HepG2 (cell line): ENCODE measurements around the gene NONO. TPM values are rescaled to one million over a fixed set of nuclear protein-coding genes. Genes with fewer than 3 reads are reported as not detected.

ENCODE experiments used
- DR1 ChIP-seq: sonication (generic); formaldehyde crosslinking; IDR thresholded peaks from 2 replicates; pipeline ENCODE4 v1.8.0; 2021; ENCODE audit warnings: mild to moderate bottlenecking, missing genetic modification reagents, inconsistent platforms
- FOXK1 ChIP-seq: sonication (generic); formaldehyde crosslinking; IDR thresholded peaks from 2 replicates; pipeline ENCODE4 v1.4.0; 2020; ENCODE audit warnings: low read depth, missing genetic modification reagents, borderline replicate concordance
- HNF4G ChIP-seq, 2 experiments: sonication (generic) in 1 of 2; formaldehyde crosslinking in 1 of 2; IDR thresholded peaks; 2 replicates each; pipeline versions ENCODE4 v1.4.0 to v1.6.1; 2011 to 2020; ENCODE audit warnings: borderline replicate concordance in 2 of 2, low read depth in 2 of 2, mild to moderate bottlenecking in 2 of 2, low read length in 1 of 2, missing genetic modification reagents in 1 of 2, moderate library complexity in 1 of 2
- HOXA5 ChIP-seq: sonication (generic); formaldehyde crosslinking; IDR thresholded peaks from 2 replicates; pipeline ENCODE4 v1.4.0; 2020; ENCODE audit warnings: missing genetic modification reagents
- KLF11 ChIP-seq: IDR thresholded peaks from 2 replicates; pipeline ENCODE4 v1.6.1; 2016; ENCODE audit warnings: missing compliant biosample characterization
- MAFF ChIP-seq: IDR thresholded peaks from 2 replicates; pipeline ENCODE4 v1.6.1; 2011; ENCODE audit warnings: low read depth, low read length, improper control_type of control experiment
- NAIF1 ChIP-seq: sonication (generic); formaldehyde crosslinking; IDR thresholded peaks from 2 replicates; pipeline ENCODE4 v1.5.0; 2020; ENCODE audit warnings: mild to moderate bottlenecking, missing genetic modification reagents, borderline replicate concordance
- RBAK ChIP-seq: sonication (generic); formaldehyde crosslinking; IDR thresholded peaks from 2 replicates; pipeline ENCODE4 v1.5.1; 2020; ENCODE audit warnings: mild to moderate bottlenecking, missing genetic modification reagents
- SMAD9 ChIP-seq: sonication (generic); formaldehyde crosslinking; IDR thresholded peaks from 2 replicates; pipeline ENCODE4 v1.5.1; 2020; ENCODE audit warnings: mild to moderate bottlenecking, missing genetic modification reagents
- TEAD2 ChIP-seq: sonication (generic); formaldehyde crosslinking; IDR thresholded peaks from 2 replicates; pipeline ENCODE4 v1.9.0; 2021; ENCODE audit warnings: missing genetic modification reagents
- TGIF2 ChIP-seq: IDR thresholded peaks from 2 replicates; pipeline ENCODE4 v1.6.1; 2016; ENCODE audit warnings: control low read depth, missing compliant biosample characterization
- ZNF235 ChIP-seq: sonication (generic); formaldehyde crosslinking; IDR thresholded peaks from 2 replicates; pipeline ENCODE4 v1.8.1; 2023; ENCODE audit warnings: mild to moderate bottlenecking, missing genetic modification reagents, borderline replicate concordance
- ZNF280D ChIP-seq: sonication (generic); formaldehyde crosslinking; IDR thresholded peaks from 2 replicates; pipeline ENCODE4 v1.5.1; 2020; ENCODE audit warnings: mild to moderate bottlenecking, missing genetic modification reagents
- polyA plus RNA-seq, 8 experiments: library from polyadenylated mRNA; depleted of rRNA in 3 of 8; stranded (reverse) in 7 of 8; unstranded in 1 of 8; fragments of >200 nt; fragmentation: Illumina TruSeq in 4 of 8; extraction: Trizol in 4 of 8; gene quantifications; 2 replicates each; pipeline versions ENCODE4 v1.2.1 to v1.2.3, GENCODE V29; 2011 to 2016; ENCODE audit warnings: low read depth in 4 of 8, missing spikeins in 1 of 8, mixed read lengths in 1 of 8; ENCODE audit not compliant: insufficient read depth in 1 of 8
- total RNA-seq, 5 experiments: library from RNA; depleted of rRNA; stranded (reverse); fragments of >200 nt; fragmentation: Illumina TruSeq; extraction: Trizol; gene quantifications; 2 replicates each; pipeline ENCODE4 v1.2.3, GENCODE V29; 2016; ENCODE audit warnings: low read depth in 1 of 5
- TF ChIP-seq, protein P1 (sequence below): sonication (generic); formaldehyde crosslinking; IDR thresholded peaks from 2 replicates; pipeline ENCODE4 v1.9.0; 2021; ENCODE audit warnings: missing genetic modification reagents, mild to moderate bottlenecking, borderline replicate concordance
- TF ChIP-seq, protein P2 (sequence below), 2 experiments: fragments of 450-650 bp in 1 of 2; sonication (generic) in 1 of 2; formaldehyde crosslinking in 1 of 2; IDR thresholded peaks; 2 replicates each; pipeline versions ENCODE4 v1.6.1 to v1.8.0; 2016 to 2022; ENCODE audit warnings: antibody characterized with exemption in 1 of 2, mild to moderate bottlenecking in 1 of 2, missing genetic modification reagents in 1 of 2

Gene NONO
- total and polyA plus RNA-seq, 2 of the 13 experiments (the other 11 are each of a cell fraction or from before 2014, with no cell fraction given) = 408 to 605 TPM

DNA sequence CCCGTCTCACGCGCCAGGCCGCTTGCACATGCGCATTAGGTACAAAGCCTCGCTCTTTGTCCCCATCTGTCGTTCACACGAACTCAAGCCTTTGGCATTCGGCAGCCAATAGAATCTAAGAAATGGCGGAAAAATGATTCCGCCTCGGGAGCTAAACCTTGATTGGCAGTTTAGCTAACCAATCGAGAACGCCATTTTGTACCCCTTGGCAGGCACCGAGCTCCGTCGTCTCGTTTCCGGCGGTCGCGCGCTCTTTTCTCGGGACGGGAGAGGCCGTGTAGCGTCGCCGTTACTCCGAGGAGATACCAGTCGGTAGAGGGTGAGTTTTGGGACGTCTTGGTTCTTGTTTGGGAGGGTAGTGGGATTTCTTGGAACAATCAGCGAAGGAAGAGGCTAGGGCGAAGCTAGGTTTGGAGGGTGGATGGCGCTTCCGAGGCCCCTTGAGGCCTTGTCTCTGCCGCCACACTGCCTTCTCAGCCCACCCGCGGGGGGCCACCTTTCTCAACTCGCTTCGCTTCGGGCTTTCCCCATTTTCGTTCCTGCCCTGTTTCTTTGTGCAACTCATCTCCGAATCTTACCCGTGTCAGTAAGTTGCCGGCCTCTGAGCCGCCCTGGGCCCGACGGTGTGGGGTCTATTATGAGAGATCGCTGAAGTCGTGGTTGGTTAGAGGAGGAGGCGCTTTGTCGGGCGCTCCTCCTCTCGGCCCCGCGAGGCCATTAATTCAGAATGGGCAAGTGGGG, at the start of gene NONO (continued):
- TF ChIP-seq, protein P1, sequence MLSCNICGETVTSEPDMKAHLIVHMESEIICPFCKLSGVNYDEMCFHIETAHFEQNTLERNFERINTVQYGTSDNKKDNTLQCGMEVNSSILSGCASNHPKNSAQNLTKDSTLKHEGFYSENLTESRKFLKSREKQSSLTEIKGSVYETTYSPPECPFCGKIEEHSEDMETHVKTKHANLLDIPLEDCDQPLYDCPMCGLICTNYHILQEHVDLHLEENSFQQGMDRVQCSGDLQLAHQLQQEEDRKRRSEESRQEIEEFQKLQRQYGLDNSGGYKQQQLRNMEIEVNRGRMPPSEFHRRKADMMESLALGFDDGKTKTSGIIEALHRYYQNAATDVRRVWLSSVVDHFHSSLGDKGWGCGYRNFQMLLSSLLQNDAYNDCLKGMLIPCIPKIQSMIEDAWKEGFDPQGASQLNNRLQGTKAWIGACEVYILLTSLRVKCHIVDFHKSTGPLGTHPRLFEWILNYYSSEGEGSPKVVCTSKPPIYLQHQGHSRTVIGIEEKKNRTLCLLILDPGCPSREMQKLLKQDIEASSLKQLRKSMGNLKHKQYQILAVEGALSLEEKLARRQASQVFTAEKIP (CRISPR knock-in tag) = no peak
- peak; percentile 77; the same call in 1 of the 2 replicates for TF ChIP-seq HOXA5 (CRISPR knock-in tag)
- TF ChIP-seq RBAK (CRISPR knock-in tag) = no peak
- TF ChIP-seq NAIF1 = no peak
- TF ChIP-seq, protein P2, sequence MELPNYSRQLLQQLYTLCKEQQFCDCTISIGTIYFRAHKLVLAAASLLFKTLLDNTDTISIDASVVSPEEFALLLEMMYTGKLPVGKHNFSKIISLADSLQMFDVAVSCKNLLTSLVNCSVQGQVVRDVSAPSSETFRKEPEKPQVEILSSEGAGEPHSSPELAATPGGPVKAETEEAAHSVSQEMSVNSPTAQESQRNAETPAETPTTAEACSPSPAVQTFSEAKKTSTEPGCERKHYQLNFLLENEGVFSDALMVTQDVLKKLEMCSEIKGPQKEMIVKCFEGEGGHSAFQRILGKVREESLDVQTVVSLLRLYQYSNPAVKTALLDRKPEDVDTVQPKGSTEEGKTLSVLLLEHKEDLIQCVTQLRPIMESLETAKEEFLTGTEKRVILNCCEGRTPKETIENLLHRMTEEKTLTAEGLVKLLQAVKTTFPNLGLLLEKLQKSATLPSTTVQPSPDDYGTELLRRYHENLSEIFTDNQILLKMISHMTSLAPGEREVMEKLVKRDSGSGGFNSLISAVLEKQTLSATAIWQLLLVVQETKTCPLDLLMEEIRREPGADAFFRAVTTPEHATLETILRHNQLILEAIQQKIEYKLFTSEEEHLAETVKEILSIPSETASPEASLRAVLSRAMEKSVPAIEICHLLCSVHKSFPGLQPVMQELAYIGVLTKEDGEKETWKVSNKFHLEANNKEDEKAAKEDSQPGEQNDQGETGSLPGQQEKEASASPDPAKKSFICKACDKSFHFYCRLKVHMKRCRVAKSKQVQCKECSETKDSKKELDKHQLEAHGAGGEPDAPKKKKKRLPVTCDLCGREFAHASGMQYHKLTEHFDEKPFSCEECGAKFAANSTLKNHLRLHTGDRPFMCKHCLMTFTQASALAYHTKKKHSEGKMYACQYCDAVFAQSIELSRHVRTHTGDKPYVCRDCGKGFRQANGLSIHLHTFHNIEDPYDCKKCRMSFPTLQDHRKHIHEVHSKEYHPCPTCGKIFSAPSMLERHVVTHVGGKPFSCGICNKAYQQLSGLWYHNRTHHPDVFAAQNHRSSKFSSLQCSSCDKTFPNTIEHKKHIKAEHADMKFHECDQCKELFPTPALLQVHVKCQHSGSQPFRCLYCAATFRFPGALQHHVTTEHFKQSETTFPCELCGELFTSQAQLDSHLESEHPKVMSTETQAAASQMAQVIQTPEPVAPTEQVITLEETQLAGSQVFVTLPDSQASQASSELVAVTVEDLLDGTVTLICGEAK (IDR thresholded peaks at IDR 0.05) = no peak
- TF ChIP-seq, protein P2 (CRISPR knock-in tag; IDR thresholded peaks at IDR 0.05) = no peak
- TF ChIP-seq SMAD9 (CRISPR knock-in tag) = no peak
- no peak for TF ChIP-seq HNF4G (IDR thresholded peaks at IDR 0.05; ENCODE audit: borderline replicate concordance, low read depth, low read length)
- no peak for TF ChIP-seq HNF4G (CRISPR knock-in tag; IDR thresholded peaks at IDR 0.05; ENCODE audit: borderline replicate concordance, low read depth)
- no peak for TF ChIP-seq KLF11 (CRISPR knock-in tag)
- no peak for TF ChIP-seq FOXK1 (CRISPR knock-in tag)
- TF ChIP-seq MAFF = no peak
- TF ChIP-seq TEAD2 (CRISPR knock-in tag) = no peak
- peak; percentile 47; the same call in 1 of the 2 replicates for TF ChIP-seq DR1 (CRISPR knock-in tag)
- TF ChIP-seq ZNF235 (CRISPR knock-in tag) = no peak
- no peak for TF ChIP-seq ZNF280D (CRISPR knock-in tag)
- no peak for TF ChIP-seq TGIF2
